ENCODE results near the gene MCUB. TPM values are rescaled to one million over a fixed set of nuclear protein-coding genes. Genes with fewer than 3 reads are reported as not detected.

Gene MCUB
- total and polyA plus RNA-seq, 2 donors from 2014 or later, result 2.3 to 15.2 TPM

DNA sequence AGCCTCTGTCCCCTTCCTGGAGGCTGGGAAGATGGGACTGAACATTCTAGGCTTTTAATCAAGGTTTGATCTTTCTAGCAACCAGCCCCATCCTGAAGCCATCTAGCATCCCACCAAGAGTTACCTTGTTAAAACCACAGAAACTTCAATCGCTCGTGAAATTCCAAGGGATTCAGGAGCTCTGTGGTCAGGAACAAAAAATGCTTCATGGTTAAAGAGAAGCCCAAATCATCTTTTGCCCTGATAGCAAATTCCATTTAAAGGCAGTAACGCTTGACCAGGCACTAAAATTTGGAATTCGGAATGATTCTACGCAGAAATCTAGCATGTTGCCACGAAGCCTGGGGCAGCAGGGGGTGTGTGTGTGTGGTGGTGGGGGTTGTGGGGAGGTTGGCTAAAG is 95.3 kb downstream of the MCUB start:
- no peaks in the 10 kb centered on the region for H3K4me1 ChIP-seq (ENCODE audit: control insufficient read depth in 2 of 3, insufficient read depth in 2 of 3, low read depth in 1 of 3, low read length in 3 of 3)
- H3K9ac ChIP-seq (ENCODE audit: low read length in 3 of 3), result no peak overlapping the region
- no peak overlapping the region for H3K27ac ChIP-seq (ENCODE audit: low read depth in 2 of 2, low read length in 2 of 2)
- no peak for DNase-seq
- H3K4me3 ChIP-seq (ENCODE audit: low read length in 3 of 3), result no peak overlapping the region
- no peak for FAIRE-seq
- H3K9me3 ChIP-seq (ENCODE audit: control insufficient read depth in 2 of 3, insufficient read depth in 1 of 3, low read length in 3 of 3), result peaks cover 0 to 15% (median 0%) of the 10 kb centered on the region in 3 donors
- intact Hi-C loops (cut with DNase I), result no loop called here
- no peaks in the 10 kb centered on the region for H3K27me3 ChIP-seq (ENCODE audit: control insufficient read depth, insufficient read depth, low read length)
- TF ChIP-seq, protein P1, sequence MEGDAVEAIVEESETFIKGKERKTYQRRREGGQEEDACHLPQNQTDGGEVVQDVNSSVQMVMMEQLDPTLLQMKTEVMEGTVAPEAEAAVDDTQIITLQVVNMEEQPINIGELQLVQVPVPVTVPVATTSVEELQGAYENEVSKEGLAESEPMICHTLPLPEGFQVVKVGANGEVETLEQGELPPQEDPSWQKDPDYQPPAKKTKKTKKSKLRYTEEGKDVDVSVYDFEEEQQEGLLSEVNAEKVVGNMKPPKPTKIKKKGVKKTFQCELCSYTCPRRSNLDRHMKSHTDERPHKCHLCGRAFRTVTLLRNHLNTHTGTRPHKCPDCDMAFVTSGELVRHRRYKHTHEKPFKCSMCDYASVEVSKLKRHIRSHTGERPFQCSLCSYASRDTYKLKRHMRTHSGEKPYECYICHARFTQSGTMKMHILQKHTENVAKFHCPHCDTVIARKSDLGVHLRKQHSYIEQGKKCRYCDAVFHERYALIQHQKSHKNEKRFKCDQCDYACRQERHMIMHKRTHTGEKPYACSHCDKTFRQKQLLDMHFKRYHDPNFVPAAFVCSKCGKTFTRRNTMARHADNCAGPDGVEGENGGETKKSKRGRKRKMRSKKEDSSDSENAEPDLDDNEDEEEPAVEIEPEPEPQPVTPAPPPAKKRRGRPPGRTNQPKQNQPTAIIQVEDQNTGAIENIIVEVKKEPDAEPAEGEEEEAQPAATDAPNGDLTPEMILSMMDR (IDR thresholded peaks at IDR 0.05; ENCODE audit: borderline replicate concordance, extremely low read depth, insufficient read depth), result no peak
- no peaks in the 10 kb centered on the region for H3K36me3 ChIP-seq (ENCODE audit: control insufficient read depth in 2 of 3, insufficient read depth in 3 of 3, low read length in 3 of 3)

DNA sequence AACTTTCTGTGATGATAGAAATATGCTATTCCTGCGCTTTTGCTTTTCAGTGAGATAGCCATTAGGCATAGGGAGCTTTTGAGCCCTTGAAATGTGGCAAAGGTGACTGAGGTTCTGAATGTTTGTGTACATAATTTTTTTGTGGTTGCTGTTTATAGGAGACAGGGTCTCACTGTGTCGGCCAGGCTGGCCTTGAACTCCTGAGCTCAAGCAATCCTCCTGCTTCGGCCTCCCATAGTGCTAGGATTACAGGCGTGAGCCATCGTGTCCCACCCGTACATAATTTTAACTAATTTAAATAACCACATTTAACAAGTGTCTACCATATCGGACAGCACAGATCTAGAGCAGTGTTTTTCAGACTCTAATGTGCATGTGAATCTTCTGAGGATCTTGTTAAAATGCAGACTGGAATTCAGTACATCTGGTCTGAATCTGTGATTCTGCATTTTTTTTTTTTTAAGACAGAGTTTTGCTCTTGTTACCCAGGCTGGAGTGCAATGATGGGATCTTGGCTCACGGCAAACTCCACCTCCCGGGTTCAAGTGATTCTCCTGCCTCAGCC is 97.9 kb downstream of the MCUB start:
- Histone ChIP-seq H3K4me3 (ENCODE audit: low read length in 3 of 3) (no peak overlapping the region), H3K27ac (ENCODE audit: low read depth in 2 of 2, low read length in 2 of 2) (no peak overlapping the region), H3K36me3 (ENCODE audit: control insufficient read depth in 2 of 3, insufficient read depth in 3 of 3, low read length in 3 of 3) (no peaks in the 10 kb centered on the region), H3K4me1 (ENCODE audit: control insufficient read depth in 2 of 3, insufficient read depth in 2 of 3, low read depth in 1 of 3, low read length in 3 of 3) (no peaks in the 10 kb centered on the region), H3K9me3 (ENCODE audit: control insufficient read depth in 2 of 3, insufficient read depth in 1 of 3, low read length in 3 of 3) (peaks cover 0 to 1% (median 0%) of the 10 kb centered on the region in 3 donors), H3K27me3 (ENCODE audit: control insufficient read depth, insufficient read depth, low read length) (no peaks in the 10 kb centered on the region), H3K9ac (ENCODE audit: low read length in 3 of 3) (no peak overlapping the region)
- no peak for DNase-seq
- intact Hi-C loops (cut with DNase I), result no loop called here
- no peak for FAIRE-seq
- TF ChIP-seq, protein P1 (IDR thresholded peaks at IDR 0.05; ENCODE audit: borderline replicate concordance, extremely low read depth, insufficient read depth), result no peak

DNA sequence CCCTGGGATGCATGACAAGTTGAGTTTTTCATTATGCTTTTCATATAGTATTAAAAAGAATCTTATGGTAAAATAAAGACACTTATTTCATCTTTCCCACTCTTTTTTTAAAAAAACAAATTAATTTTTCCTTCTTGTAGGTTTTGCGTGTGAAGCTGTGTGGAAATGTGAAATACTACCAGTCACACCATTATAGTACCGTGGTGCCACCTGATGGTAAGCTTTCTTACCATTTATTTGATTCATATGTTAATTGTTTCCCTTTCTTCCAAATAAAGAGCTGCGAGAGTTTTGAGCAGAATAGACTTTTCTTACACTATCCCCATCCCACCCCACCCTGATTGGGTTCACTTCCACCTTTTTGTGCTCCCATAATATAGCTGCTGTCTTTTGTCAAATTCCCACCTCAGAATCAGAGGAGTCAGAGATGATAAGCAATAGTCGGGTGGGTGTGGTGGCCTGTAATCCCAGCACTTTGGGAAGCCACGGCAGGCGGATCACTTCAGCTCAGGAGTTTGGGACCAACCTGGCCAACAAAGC is 98.9 kb downstream of the MCUB start:
- H3K4me3 ChIP-seq (ENCODE audit: low read length in 3 of 3), result no peak overlapping the region
- H3K27ac ChIP-seq (ENCODE audit: low read depth in 2 of 2, low read length in 2 of 2), result no peak overlapping the region
- FAIRE-seq (no peak), DNase-seq (peak in 1 of 5 donors; percentile 11)
- H3K9me3 ChIP-seq (ENCODE audit: control insufficient read depth in 2 of 3, insufficient read depth in 1 of 3, low read length in 3 of 3), result no peaks in the 10 kb centered on the region
- no peaks in the 10 kb centered on the region for H3K36me3 ChIP-seq (ENCODE audit: control insufficient read depth in 2 of 3, insufficient read depth in 3 of 3, low read length in 3 of 3)
- intact Hi-C loops (cut with DNase I), result no loop called here
- H3K27me3 ChIP-seq (ENCODE audit: control insufficient read depth, insufficient read depth, low read length), result no peaks in the 10 kb centered on the region
- TF ChIP-seq, protein P1 (IDR thresholded peaks at IDR 0.05; ENCODE audit: borderline replicate concordance, extremely low read depth, insufficient read depth), result no peak
- no peak overlapping the region for H3K9ac ChIP-seq (ENCODE audit: low read length in 3 of 3)
- H3K4me1 ChIP-seq (ENCODE audit: control insufficient read depth in 2 of 3, insufficient read depth in 2 of 3, low read depth in 1 of 3, low read length in 3 of 3), result no peaks in the 10 kb centered on the region
